Stimulated activated CD8-positive, alpha-beta memory T cell treated with anti-CD3 and anti-CD28 coated beads, Interleukin-15, amount 100 ng/mL, for 24 hours (primary cell): Measurements from ENCODE around the gene SLC38A3.
A peak's percentile ranks its signal among the peaks of the same experiment; 100 is the strongest.
"Not testable (repeated sequence)": the region's sequence is repeated elsewhere in the genome, so short reads cannot be mapped to it uniquely, and the experiment has no call there.

Source experiments
- DNase-seq: peaks from one replicate; pipeline ENCODE4 v3.0.0-alpha.2; 2020; ENCODE audit warnings: low read depth

SLC38A3 gene

DNA sequence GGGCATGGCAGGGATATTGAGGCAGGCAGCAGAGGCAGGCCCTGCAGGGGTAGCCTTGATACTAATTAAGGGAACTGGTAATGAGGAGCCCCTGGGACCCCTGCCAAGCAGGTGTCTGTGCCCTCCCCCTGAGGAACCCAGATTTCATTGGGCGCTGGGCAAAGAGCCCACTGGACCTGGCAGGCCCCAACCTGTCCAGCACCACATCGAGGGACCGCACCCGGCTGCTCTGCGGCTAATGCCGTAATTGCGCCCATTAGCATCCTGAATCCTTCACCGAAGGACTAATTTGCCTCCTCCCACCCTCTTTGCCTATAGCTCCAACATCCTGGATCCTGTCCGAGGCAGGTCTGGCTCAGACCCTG, 50.2 kb downstream of the SLC38A3 start:
- DNase-seq = no peak

DNA sequence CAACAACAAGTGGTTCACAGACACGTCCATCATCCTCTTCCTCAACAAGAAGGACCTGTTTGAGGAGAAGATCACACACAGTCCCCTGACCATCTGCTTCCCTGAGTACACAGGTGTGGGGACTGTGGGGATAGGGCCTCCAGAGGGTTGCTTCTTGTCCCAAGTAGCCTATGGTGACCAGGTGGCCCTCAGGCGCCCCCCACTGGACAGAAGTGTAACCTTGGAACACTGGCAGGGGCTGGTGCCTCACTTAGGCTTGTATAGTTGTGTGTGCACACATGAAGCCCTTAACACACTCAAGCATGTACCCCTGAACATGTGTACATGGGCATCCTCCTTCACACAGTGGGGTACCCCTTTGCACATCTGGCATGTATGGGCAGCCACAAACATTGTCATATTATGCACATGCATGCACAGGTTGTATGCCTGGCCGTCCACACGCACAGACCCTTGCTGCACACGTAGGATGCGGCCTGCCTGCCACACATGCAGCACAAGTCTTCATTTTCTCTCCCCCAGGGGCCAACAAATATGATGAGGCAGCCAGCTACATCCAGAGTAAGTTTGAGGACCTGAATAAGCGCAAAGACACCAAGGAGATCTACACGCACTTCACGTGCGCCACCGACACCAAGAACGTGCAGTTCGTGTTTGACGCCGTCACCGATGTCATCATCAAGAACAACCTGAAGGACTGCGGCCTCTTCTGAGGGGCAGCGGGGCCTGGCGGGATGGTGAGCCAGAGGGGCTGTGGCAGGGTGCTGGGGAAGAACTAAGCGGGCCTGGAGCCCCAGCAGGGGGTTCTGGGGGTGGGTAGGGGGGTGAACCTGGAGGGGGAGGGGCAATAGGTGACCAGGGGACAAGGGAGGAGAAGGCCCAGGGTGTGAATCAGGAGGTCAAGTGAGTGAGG, 52.2 kb downstream of the SLC38A3 start:
- DNase-seq = no peak

DNA sequence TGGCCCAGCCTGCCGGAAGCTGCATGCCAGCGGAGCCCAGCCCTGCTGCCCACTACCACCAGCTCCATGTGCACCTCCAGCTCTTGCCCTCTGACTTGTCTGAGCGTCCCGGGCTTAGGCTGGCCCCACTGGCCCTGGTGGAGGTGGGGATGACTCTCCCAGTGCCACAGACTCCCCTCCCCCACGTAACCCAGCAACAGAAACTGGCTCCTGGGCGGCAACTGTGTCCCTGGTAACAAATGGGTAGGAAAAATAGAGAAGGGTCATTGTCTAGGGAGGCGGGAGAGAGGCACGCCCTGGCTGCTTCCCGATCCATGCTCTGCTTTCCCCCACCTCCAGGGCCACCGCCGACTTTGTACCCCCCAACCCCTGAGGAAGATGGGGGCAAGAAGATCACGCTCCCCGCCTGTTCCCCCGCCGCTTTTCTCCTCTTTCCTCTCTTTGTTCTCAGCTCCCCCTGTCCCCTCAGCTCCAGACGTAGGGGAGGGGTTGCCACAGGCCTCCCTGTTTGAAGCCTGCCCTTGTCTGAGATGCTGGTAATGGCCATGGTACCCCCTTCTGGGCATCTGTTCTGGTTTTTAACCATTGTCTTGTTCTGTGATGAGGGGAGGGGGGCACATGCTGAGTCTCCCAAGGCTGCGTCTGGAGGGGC, 53.1 kb downstream of the SLC38A3 start:
- no peak for DNase-seq

DNA sequence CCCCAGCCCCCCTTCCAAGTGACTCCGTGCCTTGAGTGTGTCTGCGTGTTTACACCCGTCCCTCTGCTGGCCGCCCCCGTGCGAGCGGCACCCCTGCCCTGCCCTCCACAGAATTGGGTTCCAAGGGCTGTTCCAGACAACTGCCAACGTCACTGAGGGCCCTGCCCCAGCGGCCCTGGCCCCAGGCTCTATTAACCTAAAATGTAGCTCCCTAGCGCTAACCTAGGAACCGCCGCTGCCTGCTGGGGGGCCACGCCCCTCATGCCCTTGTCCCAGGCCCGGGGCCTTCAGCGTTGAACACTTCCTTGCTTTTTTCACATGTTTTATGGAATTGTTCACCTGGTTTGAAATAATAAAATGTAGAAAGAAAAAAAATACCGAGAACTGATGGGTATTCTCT, 53.9 kb downstream of the SLC38A3 start:
- DNase-seq = no peak

DNA sequence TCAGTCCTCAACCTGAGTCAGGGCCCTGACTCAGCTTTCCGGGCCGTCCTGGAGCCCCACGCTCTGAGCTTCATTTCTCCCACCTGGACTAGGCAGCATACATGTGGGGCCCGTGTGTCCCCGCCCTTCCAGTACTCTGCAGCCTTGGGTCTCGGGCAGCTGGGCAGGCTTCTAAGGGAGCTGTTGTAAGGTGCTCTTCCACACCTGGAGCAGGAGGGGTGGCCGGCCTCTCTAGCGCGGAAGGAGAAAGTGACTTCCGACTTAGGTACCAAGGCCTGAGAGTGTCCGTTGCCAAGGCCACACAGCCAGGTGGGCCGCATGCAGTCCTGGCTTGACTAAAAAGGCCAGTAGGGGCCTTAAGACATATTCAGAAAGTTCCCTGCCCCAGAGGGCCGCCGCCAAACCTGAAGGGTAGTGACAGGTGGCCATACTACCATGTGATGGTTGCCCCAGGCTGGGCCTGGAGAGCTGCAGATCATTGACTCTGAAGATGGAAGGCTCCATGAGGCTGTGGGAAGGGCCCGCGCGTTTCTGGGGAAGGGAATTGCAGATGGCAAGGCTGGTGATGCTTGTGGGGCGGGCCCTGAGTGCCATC, 54.5 kb downstream of the SLC38A3 start:
- no peak for DNase-seq

DNA sequence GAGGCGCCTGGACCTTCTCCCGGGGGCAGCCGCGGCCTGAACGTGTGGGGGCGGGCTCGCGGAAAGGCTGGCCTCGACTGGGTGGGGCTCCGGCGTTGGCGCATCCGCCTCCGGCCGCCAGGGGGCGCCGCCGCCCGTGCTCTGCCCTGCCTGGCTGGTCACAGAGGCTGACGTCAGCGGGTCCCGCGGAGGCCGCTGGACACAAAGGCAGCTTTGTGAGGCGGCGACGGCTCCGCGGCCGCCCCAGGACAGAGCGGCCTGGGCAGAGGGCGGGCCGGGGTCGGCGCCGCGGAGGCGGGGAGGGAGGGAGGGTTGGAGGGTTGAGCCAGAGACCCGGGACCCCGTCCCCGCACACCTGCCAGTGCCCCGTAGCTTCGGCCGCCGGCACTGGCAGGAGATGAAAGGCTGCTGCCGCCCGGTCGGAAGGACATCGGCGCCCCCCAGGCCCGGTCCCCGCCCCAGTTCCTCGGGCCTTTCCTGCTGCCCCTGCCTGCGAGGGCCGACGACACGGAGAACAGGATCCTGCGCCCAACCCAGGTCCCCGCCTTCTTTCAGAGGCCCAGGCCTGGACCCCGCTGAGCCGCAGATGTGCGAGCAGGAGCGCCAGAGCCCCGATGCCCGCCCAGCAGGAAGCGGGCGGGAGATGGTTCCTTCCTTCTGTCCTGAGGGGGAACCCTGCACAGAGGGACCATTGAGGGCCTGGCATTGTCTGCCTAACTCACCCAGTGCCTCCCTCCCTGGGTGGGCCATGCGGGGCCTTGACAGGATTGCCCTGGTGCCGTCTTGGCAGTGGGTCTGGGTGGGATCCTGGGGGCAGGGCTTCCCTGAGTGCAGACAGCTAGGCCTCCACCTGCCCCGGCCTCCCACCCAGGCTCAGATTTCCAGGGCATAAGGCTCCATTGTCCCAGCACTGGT, 55.2 kb downstream of the SLC38A3 start:
- DNase-seq = peak; percentile 78

DNA sequence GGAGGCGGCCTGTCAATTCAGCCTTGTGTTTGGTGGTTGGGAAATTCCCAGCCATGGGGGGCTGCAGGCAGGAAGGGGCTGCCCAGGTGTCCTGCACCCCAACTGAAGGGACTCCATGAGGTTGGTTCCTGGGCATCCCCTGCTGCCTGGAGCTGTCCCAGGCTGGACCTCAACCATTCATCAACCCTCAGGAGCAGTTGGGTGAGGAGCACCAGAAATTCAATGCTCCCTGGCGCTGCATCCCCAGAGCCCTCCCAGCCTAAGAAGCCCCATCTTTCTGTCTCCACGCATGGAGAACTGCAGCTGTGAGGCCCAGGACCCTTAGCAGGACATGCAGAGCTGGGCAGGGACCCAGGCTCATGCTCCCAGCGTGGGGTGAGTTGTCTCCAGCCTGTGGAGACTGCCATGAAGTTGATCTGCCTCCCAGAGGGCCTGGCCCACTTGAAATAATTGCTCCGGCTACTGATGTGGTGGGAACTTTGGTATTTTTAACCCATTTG, 55.9 kb downstream of the SLC38A3 start:
- DNase-seq = no peak

DNA sequence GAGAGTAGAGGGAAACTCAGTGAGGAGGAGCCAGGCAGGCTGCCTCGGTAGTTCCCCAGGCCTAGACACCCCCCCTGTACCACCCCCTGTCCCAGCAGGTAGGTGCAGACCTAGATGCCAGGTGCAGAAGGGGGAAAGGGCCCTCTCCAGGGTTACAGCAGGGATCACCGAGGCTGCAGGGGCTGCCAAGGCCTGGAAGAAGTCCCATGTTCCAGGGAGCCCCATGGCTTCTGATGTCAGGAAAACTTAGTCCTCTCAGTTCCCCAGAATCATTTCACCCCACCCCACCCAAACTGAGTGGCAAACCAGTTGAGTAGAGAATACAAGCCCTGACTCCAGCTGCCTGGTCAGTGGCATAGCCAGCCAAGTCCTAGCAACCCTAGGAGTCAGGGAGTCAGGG, 56.4 kb downstream of the SLC38A3 start:
- no peak for DNase-seq

DNA sequence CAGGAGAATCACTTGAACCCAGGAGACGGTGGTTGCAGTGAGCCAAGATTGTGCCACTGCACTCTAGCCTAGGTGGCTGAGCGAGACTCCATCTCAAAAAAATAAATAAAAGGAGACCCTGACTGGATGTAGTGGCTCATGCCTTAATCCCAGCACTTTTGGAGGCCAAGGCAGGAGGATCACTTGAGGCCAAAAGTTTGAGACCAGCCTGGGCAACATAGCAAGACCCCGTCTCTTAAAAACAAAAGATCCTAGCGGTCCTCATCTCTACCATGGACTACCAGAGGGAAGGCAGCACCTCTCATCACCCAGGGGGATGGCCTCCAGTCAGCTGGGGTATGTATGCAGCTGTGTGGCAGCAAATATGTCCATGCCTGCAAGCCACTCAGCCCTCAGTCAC, 57.1 kb downstream of the SLC38A3 start:
- DNase-seq = not testable (repeated sequence)

DNA sequence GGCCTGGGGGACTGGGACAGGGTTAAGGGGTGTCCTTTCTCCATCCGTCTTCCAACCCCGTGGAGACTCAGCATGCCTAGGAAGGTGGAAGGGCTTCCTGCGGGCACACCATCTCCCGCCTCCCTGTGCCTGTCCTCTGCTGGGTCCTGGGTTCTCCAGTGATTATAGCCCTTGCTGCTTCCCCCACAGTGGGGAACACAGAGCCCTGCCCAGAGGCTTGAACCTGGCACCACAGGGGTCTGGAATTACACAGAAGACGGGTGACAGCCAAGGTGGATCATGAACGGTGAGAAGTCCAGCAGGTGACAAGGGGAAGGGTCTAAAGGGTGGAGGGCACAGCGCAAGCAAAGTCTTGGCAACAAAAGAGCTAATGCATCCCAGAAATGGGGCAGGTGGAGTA, 57.7 kb downstream of the SLC38A3 start:
- no peak for DNase-seq

DNA sequence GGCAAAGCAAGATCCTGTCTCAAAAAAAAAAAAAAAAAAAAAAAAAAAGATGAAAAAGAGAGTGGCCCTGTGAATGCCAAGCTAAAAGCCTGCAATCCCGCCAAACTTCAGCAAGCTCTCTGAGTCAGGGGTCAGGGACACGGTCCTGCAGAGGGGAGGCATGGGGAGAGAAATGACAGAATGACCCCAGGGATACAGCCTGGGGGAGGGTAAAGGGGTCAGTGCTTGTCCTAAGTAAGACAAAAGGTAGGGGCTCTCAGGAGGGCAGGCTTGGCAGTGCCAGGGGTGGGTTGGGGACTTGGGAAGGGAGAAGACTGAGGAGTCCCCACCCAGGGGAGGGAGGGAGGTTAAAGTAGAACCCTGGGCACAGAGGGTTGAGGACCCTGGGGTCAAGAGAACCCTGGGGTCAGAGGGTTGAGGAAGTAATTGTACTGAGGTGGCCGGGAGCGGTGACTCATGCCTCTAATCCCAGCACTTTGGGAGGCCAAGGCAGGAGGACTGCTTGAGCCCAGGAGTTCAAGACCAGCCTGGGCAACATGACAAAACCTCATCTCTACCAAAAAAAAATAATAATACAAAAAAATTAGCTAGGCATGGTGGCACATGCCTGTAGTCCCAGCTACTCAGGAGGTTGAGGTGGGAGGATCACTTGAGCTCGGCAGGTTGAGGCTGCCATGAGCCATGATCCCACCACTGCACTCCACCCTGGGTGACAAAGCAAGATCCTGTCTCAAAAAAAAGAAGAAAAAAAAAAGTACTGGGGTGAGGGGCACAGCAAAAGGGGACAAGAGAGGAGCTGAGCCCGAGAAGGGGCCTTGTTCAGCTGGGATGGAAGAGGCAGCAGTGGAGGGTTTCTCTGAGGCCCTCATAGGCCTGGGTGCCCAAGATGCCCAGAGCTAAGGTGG, 58.7 kb downstream of the SLC38A3 start:
- no peak for DNase-seq

DNA sequence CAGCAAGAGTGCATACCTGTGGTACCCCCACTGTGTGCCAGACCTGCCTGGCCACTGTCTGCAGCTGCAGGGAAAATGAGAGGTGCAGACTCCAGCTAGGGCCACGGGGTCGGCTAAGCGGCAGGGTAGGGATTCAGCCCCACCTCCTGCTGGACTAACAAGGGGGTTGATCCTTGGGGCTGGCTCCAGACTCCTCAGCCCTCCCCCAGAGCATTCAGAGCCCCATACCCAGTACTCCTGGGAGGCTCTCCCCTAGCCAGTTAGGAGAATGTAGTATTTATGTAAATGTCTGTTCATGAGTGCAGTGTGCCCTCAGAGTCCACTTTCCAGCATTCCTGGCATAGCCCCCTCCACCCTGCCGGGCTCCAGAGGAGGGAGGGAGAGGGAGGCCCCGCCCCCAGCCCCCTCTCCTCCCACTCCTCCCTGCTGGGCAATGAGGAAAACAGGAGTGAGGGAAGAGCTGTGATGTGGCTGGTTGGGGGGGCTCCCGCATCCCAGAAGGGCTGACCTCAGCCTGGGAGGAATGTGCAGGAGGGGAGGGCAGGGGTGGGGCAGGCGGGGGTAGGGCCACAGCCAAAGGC, 59.4 kb downstream of the SLC38A3 start:
- no peak for DNase-seq

DNA sequence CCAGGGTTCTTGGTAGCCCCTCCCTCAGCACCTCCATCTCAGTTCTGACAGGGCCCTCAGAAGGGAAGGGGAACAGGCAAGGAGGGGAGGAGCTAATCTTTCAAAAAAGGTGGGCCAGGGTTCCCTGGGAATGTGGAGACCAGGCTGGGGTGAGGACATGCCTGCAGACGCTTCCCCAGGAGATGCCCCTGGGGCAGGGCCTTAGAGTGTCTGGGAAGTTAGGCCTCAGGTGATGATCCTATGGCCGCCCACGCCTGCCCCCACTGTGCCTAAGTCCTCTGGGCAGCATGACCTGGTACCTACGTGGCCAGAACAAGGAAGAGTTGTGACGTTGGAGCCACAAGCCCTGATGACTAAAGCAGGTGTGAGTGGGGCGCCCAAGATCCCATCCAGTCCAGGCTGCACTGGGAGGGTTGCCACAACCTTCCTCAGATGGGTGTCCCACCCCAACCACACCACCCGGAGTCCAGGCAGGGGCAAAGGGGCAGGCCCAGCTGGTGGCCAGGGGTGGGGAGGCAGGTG, 60.0 kb downstream of the SLC38A3 start:
- no peak for DNase-seq

DNA sequence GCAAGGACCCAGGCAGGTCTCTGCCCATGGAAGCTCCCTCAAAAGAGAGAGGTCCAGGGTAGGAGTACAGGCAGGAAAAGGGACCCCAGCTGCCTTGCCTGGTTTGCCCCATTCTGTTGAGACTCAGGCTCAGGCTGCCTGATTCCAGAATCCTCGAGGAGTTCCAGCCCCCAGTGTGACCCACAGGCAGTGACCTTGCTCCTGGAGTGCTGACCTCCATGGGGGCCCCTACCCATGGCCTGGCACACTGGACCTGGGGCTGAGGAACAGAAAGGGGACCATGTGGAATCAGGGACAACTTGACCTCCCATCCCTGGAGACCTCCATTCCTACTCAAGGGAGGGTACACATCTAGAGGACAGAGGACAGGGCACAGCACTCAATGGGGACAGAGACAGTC, 60.5 kb downstream of the SLC38A3 start:
- DNase-seq = no peak

DNA sequence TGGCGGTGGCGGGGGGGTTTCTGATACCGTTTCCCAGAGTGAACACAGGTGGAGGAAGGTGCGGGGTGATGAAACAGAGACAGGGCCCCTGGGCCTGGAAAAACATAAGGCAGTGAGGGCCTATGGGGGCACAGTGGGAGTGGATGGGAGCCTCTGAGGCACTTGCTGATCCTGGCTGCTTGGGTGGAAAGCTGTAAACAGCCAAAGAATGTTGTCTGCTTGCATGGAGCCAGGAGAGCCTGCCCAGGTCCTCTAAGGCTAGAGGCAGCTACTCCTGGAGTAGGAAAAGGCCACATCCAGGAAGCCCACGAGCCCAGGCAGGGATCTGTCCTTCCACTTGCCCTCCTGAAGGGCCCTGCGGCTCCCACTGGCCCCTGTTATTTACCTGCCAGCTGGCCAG, 60.9 kb downstream of the SLC38A3 start:
- no peak for DNase-seq

DNA sequence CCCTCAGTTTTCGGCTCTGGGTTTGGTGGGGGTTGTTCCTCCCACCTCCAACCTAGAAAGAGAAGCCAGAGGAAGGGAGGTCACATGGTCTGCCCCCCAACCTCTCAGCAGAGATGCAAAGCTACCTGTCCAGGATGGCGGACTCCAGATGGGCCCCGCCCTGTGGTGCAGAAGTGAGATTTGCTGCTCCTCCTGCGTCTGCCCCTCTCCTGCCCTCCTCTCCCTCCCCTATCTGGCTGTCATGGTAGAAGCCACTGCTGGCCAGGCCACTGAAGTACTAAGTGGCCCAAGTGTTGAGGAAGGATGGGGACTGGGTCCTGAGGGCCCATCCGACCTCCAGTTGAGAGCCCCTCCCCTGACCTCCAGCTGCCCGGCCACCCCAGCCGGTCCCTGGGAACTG, 61.8 kb downstream of the SLC38A3 start:
- no peak for DNase-seq

DNA sequence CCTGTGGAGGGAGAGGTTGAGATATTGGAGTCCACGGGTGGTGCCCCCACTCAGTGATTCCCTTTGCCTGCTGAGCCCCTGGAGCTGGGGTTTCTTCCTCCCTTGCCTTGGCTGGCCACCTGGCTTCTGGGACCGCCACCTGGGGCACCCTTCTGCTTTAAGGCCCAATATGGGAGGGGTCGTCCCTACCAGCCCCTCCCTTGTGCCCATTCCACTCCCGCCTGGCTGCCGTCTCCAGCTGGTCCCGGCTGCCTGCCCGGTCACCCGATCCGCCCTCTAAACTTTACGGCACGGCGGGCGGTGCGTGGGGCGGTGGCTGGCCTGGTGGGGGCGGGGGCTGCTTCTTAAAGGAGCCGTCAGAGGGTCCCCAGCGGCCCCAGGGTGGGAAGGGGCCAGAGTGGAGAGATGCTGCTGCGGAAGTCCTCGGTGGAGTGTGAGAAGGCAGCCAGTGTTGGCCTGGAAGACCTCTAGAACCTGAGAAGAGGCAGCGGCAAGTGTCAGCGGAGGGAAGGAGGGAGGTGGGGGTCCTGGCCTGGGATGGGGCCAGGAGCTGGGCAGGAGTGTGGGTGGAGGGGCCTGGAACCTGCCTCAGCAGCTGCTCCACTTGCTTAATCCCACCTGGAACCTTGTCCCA, 62.3 kb downstream of the SLC38A3 start:
- no peak for DNase-seq

DNA sequence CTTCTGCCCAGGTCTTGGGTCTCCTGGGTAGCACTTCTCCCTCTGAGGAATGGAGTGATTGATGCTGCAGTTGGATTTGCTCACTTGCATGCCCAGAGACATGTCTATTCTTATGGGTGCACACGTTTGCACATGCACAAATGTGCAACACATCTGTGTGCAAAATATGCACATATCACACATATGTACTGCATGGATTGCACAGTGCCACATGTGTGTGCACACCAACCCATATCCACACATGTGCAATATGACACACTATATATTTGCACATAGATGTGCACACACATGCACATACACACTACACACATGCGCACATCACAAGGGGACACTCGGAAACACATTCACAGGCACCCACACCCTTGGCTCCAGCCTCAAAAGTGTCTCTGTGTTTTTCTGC, 63.2 kb downstream of the SLC38A3 start:
- DNase-seq = no peak

DNA sequence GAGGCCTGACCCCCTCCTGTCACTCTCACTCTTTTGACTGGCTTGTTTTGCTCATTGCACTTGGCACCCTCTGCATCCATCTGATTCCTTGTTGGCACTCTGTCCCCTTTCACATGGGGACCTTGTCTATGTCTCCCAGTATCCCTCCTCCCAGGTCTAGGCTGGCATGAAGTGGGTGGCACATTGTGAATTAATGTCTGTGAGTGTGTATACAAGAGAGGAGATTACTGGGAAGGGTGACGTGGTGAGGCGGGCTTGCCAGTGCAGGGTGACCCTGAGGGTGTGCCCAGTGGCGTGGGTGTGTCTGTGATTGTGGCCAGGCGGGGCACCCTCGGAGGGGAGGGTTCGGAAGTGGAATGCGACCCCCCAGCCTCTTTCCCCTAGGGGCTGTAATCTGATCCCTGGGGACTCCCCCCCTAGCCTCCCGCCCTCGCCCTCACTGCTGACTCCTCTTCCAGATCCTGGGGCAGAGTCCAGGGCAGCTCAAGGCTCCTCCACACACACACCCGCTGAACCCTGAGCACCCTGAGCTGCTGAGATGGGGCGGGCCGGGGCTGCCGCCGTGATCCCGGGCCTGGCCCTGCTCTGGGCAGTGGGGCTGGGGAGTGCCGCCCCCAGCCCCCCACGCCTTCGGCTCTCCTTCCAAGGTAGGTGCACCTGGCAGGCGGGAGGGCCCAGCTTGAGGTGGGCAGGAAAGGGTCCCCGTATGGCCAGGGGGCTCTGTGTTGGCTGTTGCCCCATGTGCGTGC, 63.8 kb downstream of the SLC38A3 start, which contains the start of gene SEMA3B:
Gene SEMA3B (plus strand): TSS at position 445 of the 749 bp plus-strand sequence. CDS start 94 bp downstream, at position 539.
- DNase-seq = no peak
